Measurements from ENCODE around the gene GMCL1. TPM values are rescaled to one million over a fixed set of nuclear protein-coding genes. Genes with fewer than 3 reads are reported as not detected.

The GMCL1 gene
- total RNA-seq, 1 experiment from 2014 or later = 13.8 TPM

GRCh38 chr2:69848186-69848790, 18.8 kb downstream of the GMCL1 start:
- H3K9me3 ChIP-seq = no peaks in the 10 kb centered on the region; the same call in 1 of the 2 replicates
- no peaks in the 10 kb centered on the region; the same call in 1 of the 2 replicates for H3K36me3 ChIP-seq (ENCODE audit: control insufficient read depth, insufficient read depth, low read length)
- Mint-ChIP-seq H3K27ac (ENCODE audit: unreplicated experiment) (no peak overlapping the region), H3K9me3 (ENCODE audit: unreplicated experiment) (no peaks in the 10 kb centered on the region), H3K4me1 (ENCODE audit: low read depth, unreplicated experiment) (no peaks in the 10 kb centered on the region), H3K4me3 (ENCODE audit: unreplicated experiment) (no peak overlapping the region), H3K36me3 (ENCODE audit: insufficient read depth, unreplicated experiment) (peaks cover 21% of the 10 kb centered on the region), H3K27me3 (ENCODE audit: insufficient read depth, unreplicated experiment) (no peaks in the 10 kb centered on the region)
- intact Hi-C loops (cut with micrococcal nuclease; ENCODE audit: unreplicated experiment) = no loop called here
- no TSS peak for BruUV-seq (replicated peaks)
- H3K27me3 ChIP-seq (replicated peaks; ENCODE audit: control insufficient read depth, insufficient read depth, low read length) = no peaks in the 10 kb centered on the region
- POLR2A ChIA-PET = no interaction called here
- no peak for TF ChIP-seq CTCF (IDR thresholded peaks at IDR 0.05; ENCODE audit: insufficient read depth in 1 of 2, low read depth in 1 of 2, low read length in 1 of 2, severe bottlenecking in 1 of 2, unreplicated experiment in 1 of 2)
- no peak for DNase-seq
- CTCF ChIA-PET = no interaction called here
- no peaks in the 10 kb centered on the region for H3K4me1 ChIP-seq
- no peak overlapping the region for H3K4me3 ChIP-seq (ENCODE audit: low read depth, low read length)

- no TSS peak for BruUV-seq (replicated peaks)
- no peaks in the 10 kb centered on the region for H3K27me3 ChIP-seq (replicated peaks; ENCODE audit: control insufficient read depth, insufficient read depth, low read length)
- H3K27me3 Mint-ChIP-seq (ENCODE audit: insufficient read depth, unreplicated experiment) = no peaks in the 10 kb centered on the region
- H3K9me3 Mint-ChIP-seq (ENCODE audit: unreplicated experiment) = no peaks in the 10 kb centered on the region
- ChIA-PET POLR2A (no interaction called here), CTCF (interaction anchor here (0.6 kb wide), 1 partner anchor 904 kb away, joined by 3 read pairs; no protein-coding TSS in a partner anchor)
- no peaks in the 10 kb centered on the region for H3K9me3 ChIP-seq
- no peak overlapping the region for H3K27ac Mint-ChIP-seq (ENCODE audit: unreplicated experiment)
- H3K36me3 Mint-ChIP-seq (ENCODE audit: insufficient read depth, unreplicated experiment) = no peaks in the 10 kb centered on the region
- no peak for DNase-seq
- no peaks in the 10 kb centered on the region for H3K36me3 ChIP-seq (ENCODE audit: control insufficient read depth, insufficient read depth, low read length)
- no peaks in the 10 kb centered on the region for H3K4me1 Mint-ChIP-seq (ENCODE audit: low read depth, unreplicated experiment)
- H3K4me3 ChIP-seq (ENCODE audit: low read depth, low read length) = no peak overlapping the region
- H3K4me3 Mint-ChIP-seq (ENCODE audit: unreplicated experiment) = no peak overlapping the region
- H3K4me1 ChIP-seq = no peaks in the 10 kb centered on the region
- intact Hi-C loops (cut with micrococcal nuclease; ENCODE audit: unreplicated experiment) = no loop called here
- no peak for TF ChIP-seq CTCF (IDR thresholded peaks at IDR 0.05; ENCODE audit: insufficient read depth in 1 of 2, low read depth in 1 of 2, low read length in 1 of 2, severe bottlenecking in 1 of 2, unreplicated experiment in 1 of 2)
Observed at GRCh38 chr2:69858261-69858660, 28.8 kb downstream of the GMCL1 start.

- Mint-ChIP-seq H3K4me3 (ENCODE audit: unreplicated experiment) (no peak overlapping the region), H3K36me3 (ENCODE audit: insufficient read depth, unreplicated experiment) (peaks cover 16% of the 10 kb centered on the region), H3K27ac (ENCODE audit: unreplicated experiment) (no peak overlapping the region), H3K27me3 (ENCODE audit: insufficient read depth, unreplicated experiment) (no peaks in the 10 kb centered on the region), H3K4me1 (ENCODE audit: low read depth, unreplicated experiment) (no peaks in the 10 kb centered on the region), H3K9me3 (ENCODE audit: unreplicated experiment) (no peaks in the 10 kb centered on the region)
- Histone ChIP-seq H3K4me3 (ENCODE audit: low read depth, low read length) (no peak overlapping the region), H3K9me3 (no peaks in the 10 kb centered on the region), H3K27me3 (replicated peaks; ENCODE audit: control insufficient read depth, insufficient read depth, low read length) (no peaks in the 10 kb centered on the region), H3K4me1 (no peaks in the 10 kb centered on the region), H3K36me3 (ENCODE audit: control insufficient read depth, insufficient read depth, low read length) (peaks cover 3% of the 10 kb centered on the region)
- intact Hi-C loops (cut with micrococcal nuclease; ENCODE audit: unreplicated experiment) = no loop called here
- ChIA-PET POLR2A (interaction anchor here (0.6 kb wide), 1 partner anchor 10 kb away, joined by 3 read pairs; no protein-coding TSS in a partner anchor), CTCF (interaction anchor here (0.6 kb wide), 1 partner anchor 127 kb away, joined by 3 read pairs; no protein-coding TSS in a partner anchor)
- DNase-seq = no peak
- no TSS peak for BruUV-seq (replicated peaks)
- TF ChIP-seq CTCF (IDR thresholded peaks at IDR 0.05; ENCODE audit: insufficient read depth in 1 of 2, low read depth in 1 of 2, low read length in 1 of 2, severe bottlenecking in 1 of 2, unreplicated experiment in 1 of 2) = no peak
Observed at GRCh38 chr2:69863298-69863697, 33.8 kb downstream of the GMCL1 start.

Measured in Caco-2 (cell line).